ENCODE data around the gene SIRT6. TPM values are rescaled to one million over a fixed set of nuclear protein-coding genes. Genes with fewer than 3 reads are reported as not detected.
"Not testable (repeated sequence)": the region's sequence is repeated elsewhere in the genome, so short reads cannot be mapped to it uniquely, and the experiment has no call there.

SIRT6 gene
- polyA plus RNA-seq, 3 donors = 12.8 to 14.6 (median 14.0) TPM

- DNase-seq (ENCODE audit: low read depth in 3 of 3, low spot score in 2 of 3) = no peak
Observed at GRCh38 chr19:4200940-4201542, 18.7 kb upstream of the SIRT6 start.

- DNase-seq (ENCODE audit: low read depth in 3 of 3, low spot score in 2 of 3) = no peak
Observed at GRCh38 chr19:4199699-4200293, 17.4 kb upstream of the SIRT6 start.

GRCh38 chr19:4198467-4199126 lies 16.2 kb upstream of the SIRT6 start:
- no peak for DNase-seq (ENCODE audit: low read depth in 3 of 3, low spot score in 2 of 3)

- no peak for DNase-seq (ENCODE audit: low read depth in 3 of 3, low spot score in 2 of 3)
Observed at GRCh38 chr19:4197625-4198466, 15.5 kb upstream of the SIRT6 start.

- DNase-seq (ENCODE audit: low read depth in 3 of 3, low spot score in 2 of 3) = no peak
Observed at GRCh38 chr19:4197228-4197624, 14.9 kb upstream of the SIRT6 start.

- DNase-seq (ENCODE audit: low read depth in 3 of 3, low spot score in 2 of 3) = no peak
Observed at GRCh38 chr19:4196587-4197148, 14.3 kb upstream of the SIRT6 start.

- DNase-seq (ENCODE audit: low read depth in 3 of 3, low spot score in 2 of 3) = no peak
Observed at GRCh38 chr19:4196009-4196408, 13.6 kb upstream of the SIRT6 start.

- DNase-seq (ENCODE audit: low read depth in 3 of 3, low spot score in 2 of 3) = no peak
Observed at GRCh38 chr19:4194353-4194752, 12.0 kb upstream of the SIRT6 start.

GRCh38 chr19:4192537-4192936 lies 10.2 kb upstream of the SIRT6 start:
- not testable (repeated sequence) for DNase-seq (ENCODE audit: low read depth in 3 of 3, low spot score in 2 of 3)

- no peak for DNase-seq (ENCODE audit: low read depth in 3 of 3, low spot score in 2 of 3)
Observed at GRCh38 chr19:4189641-4190040, 7.3 kb upstream of the SIRT6 start.

GRCh38 chr19:4187313-4188122 lies 5.2 kb upstream of the SIRT6 start:
- DNase-seq (ENCODE audit: low read depth in 3 of 3, low spot score in 2 of 3) = no peak

- DNase-seq (ENCODE audit: low read depth in 3 of 3, low spot score in 2 of 3) = peak in 1 of 3 donors; percentile 45
Observed at GRCh38 chr19:4186087-4186993, 4.0 kb upstream of the SIRT6 start.

GRCh38 chr19:4185413-4186086 lies 3.2 kb upstream of the SIRT6 start:
- no peak for DNase-seq (ENCODE audit: low read depth in 3 of 3, low spot score in 2 of 3)

GRCh38 chr19:4184718-4185352 lies 2.5 kb upstream of the SIRT6 start:
- no peak for DNase-seq (ENCODE audit: low read depth in 3 of 3, low spot score in 2 of 3)

- no peak for DNase-seq (ENCODE audit: low read depth in 3 of 3, low spot score in 2 of 3)
Observed at GRCh38 chr19:4183967-4184717, 1.8 kb upstream of the SIRT6 start.

- no peak for DNase-seq (ENCODE audit: low read depth in 3 of 3, low spot score in 2 of 3)
Observed at GRCh38 chr19:4181053-4181508, 1.3 kb downstream of the SIRT6 start.

- DNase-seq (ENCODE audit: low read depth in 3 of 3, low spot score in 2 of 3) = no peak
Observed at GRCh38 chr19:4178990-4179389, 3.4 kb downstream of the SIRT6 start.

All from right renal cortex interstitium (tissue), 3 donors.